ENCODE measurements around the gene CCDC38. TPM values are rescaled to one million over a fixed set of nuclear protein-coding genes. Genes with fewer than 3 reads are reported as not detected.
"Not testable (repeated sequence)": the region's sequence is repeated elsewhere in the genome, so short reads cannot be mapped to it uniquely, and the experiment has no call there.

The CCDC38 gene
- total and polyA plus RNA-seq, 11 donors, result 0.03 to 0.20 (median 0.08) TPM; not detected in 8

DNA sequence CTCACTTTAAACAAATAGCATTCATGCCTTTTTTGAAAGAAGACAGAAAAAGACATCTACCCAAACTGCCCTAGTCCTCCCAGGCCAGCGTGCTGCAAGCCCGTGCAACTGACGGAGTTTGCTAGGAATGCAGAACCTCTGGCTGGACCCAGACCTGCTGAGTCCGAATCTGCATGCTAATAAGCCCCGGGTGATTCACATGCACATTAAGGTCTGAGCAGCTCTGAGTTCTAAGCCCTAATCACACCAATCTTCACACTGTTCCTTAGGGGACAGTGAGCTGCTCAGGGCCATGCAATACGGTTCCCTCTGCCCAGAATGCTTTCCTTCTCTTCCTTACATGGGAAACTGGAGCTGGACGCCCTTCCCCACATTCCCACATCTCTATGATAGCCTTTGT is 28.5 kb upstream of the CCDC38 start:
- H3K9me3 ChIP-seq, result no peaks in the 10 kb centered on the region
- no peak overlapping the region for H3K4me3 ChIP-seq
- DNase-seq (no peak), ATAC-seq (no peak)
- 61 to 70% (median 65%) methylated on average over 7 of the region's 7 CpGs for WGBS, 4 donors
- no peaks in the 10 kb centered on the region for H3K27me3 ChIP-seq
- no peak overlapping the region for H3K27ac ChIP-seq
- H3K36me3 ChIP-seq, result no peaks in the 10 kb centered on the region
- intact Hi-C loops (cut with DNase I), result no loop called here
- H3K4me1 ChIP-seq, result no peaks in the 10 kb centered on the region
- TF ChIP-seq POLR2A (IDR thresholded peaks at IDR 0.05), result no peak
- TF ChIP-seq, protein P1, sequence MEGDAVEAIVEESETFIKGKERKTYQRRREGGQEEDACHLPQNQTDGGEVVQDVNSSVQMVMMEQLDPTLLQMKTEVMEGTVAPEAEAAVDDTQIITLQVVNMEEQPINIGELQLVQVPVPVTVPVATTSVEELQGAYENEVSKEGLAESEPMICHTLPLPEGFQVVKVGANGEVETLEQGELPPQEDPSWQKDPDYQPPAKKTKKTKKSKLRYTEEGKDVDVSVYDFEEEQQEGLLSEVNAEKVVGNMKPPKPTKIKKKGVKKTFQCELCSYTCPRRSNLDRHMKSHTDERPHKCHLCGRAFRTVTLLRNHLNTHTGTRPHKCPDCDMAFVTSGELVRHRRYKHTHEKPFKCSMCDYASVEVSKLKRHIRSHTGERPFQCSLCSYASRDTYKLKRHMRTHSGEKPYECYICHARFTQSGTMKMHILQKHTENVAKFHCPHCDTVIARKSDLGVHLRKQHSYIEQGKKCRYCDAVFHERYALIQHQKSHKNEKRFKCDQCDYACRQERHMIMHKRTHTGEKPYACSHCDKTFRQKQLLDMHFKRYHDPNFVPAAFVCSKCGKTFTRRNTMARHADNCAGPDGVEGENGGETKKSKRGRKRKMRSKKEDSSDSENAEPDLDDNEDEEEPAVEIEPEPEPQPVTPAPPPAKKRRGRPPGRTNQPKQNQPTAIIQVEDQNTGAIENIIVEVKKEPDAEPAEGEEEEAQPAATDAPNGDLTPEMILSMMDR (IDR thresholded peaks at IDR 0.05), result no peak

DNA sequence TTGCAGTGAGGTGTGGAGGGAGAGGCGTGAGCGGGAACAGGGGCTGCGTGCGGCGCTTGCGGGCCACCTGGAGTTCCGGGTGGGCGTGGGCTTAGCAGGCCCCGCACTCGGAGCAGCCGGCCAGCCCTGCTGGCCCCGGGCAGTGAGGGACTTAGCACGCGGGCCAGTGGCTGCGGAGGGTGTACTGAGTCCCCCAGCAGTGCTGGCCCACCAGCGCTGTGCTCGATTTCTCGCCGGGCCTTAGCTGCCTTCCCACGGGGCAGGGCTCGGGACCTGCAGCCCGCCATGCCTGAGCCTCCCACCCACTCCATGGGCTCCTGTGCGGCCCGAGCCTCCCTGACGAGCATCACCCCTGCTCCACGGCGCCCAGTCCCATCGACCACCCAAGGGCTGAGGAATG is 26.7 kb upstream of the CCDC38 start:
- H3K4me3 ChIP-seq; H3K4me1 ChIP-seq; intact Hi-C loops (cut with DNase I); H3K36me3 ChIP-seq; H3K27ac ChIP-seq; H3K9me3 ChIP-seq; ATAC-seq; H3K27me3 ChIP-seq; DNase-seq: not testable (repeated sequence)
- WGBS, 4 donors, result 90 to 95% (median 93%) methylated on average over 2 to 27 of the region's 28 CpGs

DNA sequence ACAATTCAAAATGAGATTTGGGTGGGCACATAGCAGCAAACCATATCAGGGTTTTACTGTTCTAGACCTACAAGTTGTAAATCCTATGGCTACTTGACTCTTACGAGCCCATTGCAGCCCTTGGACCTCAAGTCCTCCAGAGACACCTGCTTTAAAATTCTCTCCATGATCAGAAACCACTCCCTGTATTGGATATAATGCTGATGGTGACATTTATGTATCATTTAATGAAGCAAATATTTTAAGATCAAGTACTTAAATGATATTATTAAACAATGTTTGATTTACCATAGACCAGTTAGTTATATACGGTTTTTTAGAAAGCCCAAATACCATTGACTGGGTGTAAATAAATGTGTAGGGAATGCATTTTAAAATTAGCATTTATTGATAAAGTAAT is 24.9 kb upstream of the CCDC38 start:
- no peak for ATAC-seq
- intact Hi-C loops (cut with DNase I), result no loop called here
- WGBS, 4 donors, result 95 to 99% (median 97%) methylated on average over 2 of the region's 2 CpGs
- Histone ChIP-seq H3K9me3 (no peaks in the 10 kb centered on the region), H3K27me3 (no peaks in the 10 kb centered on the region), H3K27ac (no peak overlapping the region), H3K4me1 (no peaks in the 10 kb centered on the region), H3K36me3 (no peaks in the 10 kb centered on the region), H3K4me3 (no peak overlapping the region)
- DNase-seq, result no peak
- no peak for TF ChIP-seq POLR2A (IDR thresholded peaks at IDR 0.05)
- TF ChIP-seq, protein P1 (IDR thresholded peaks at IDR 0.05), result no peak

DNA sequence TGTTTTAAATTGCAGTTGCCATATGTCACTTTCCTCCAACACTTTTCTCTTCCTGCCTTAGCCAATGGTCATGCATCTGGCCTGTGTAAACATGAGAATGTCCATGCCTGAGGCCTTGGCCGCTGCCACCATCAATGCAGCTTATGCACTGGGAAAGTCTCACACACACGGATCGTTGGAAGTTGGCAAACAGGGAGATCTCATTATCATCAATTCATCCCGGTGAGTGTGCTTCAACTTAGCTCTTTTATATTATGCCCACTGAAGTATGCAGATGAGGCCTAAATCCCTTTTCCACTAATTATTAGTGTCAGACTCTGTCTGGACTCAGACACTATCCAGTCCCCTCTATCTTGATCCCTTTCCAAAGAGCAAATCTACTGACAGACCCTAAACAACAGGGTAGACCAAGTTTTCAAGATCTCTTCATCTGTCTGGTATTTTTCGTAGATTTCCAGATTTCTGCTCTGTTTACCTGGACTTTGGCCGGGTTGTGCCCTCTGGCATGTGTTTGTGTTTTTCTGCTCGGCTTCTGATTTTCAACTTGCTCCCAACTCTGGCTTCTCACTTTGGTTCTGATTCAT is 24.0 kb upstream of the CCDC38 start:
- ATAC-seq (no peak), DNase-seq (no peak)
- no peaks in the 10 kb centered on the region for H3K4me1 ChIP-seq
- no peaks in the 10 kb centered on the region for H3K9me3 ChIP-seq
- intact Hi-C loops (cut with DNase I), result no loop called here
- TF ChIP-seq POLR2A (IDR thresholded peaks at IDR 0.05), result no peak
- TF ChIP-seq, protein P1 (IDR thresholded peaks at IDR 0.05), result no peak
- no peaks in the 10 kb centered on the region for H3K36me3 ChIP-seq
- H3K27me3 ChIP-seq, result no peaks in the 10 kb centered on the region
- no peak overlapping the region for H3K4me3 ChIP-seq
- no peak overlapping the region for H3K27ac ChIP-seq
- WGBS, 4 donors, result 81 to 88% (median 87%) methylated on average over 7 of the region's 7 CpGs

DNA sequence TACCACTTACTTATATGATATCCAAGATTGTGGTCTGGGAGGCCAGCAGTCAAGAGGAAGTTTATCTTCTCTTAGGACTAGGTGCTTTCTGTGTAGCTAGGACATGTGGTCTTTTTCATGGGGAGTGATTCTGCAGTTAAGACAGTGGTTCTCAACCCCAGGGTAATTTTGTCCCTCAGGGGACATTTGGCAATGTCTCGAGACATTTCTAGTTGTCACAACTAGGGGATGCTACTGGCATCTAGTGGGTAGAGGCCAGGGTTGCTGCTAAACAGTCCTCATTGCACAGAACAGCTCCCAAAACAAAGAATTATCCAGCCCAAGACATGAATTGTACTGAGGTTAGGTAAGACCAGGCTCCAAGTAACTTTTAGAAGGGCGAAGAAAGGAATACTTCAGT is 20.7 kb upstream of the CCDC38 start:
- WGBS, 4 donors, result 82 to 91% (median 85%) methylated on average over 2 of the region's 2 CpGs
- no peaks in the 10 kb centered on the region for H3K4me1 ChIP-seq
- H3K9me3 ChIP-seq, result no peaks in the 10 kb centered on the region
- intact Hi-C loops (cut with DNase I), result no loop called here
- DNase-seq (no peak), ATAC-seq (no peak)
- H3K27me3 ChIP-seq, result no peaks in the 10 kb centered on the region
- no peaks in the 10 kb centered on the region for H3K36me3 ChIP-seq
- TF ChIP-seq, protein P1 (IDR thresholded peaks at IDR 0.05), result no peak
- no peak for TF ChIP-seq POLR2A (IDR thresholded peaks at IDR 0.05)
- H3K4me3 ChIP-seq, result no peak overlapping the region
- H3K27ac ChIP-seq, result no peak overlapping the region

Measured in heart left ventricle (tissue), 16 donors.